Measurements from ENCODE around the gene RBMS1. TPM values are rescaled to one million over a fixed set of nuclear protein-coding genes. Genes with fewer than 3 reads are reported as not detected.

Gene RBMS1
- 65.4 and 66.8 TPM in 2 replicates for total RNA-seq (2022)
- Bru-seq, nascent RNA, result percentile 88 among the genes with signal in this experiment
- percentile 73 among the genes with signal in this experiment for BruChase-seq, experiment 1, labeled RNA remaining after a 6-hour chase
- percentile 74 among the genes with signal in this experiment for BruChase-seq, experiment 2, labeled RNA remaining after a 2-hour chase
- long read RNA-seq, full-length matches to known transcripts, result 32 of 155 reads
- long read RNA-seq, partial matches to known transcripts, result 1 of 155 reads
- long read RNA-seq, other reads (novel, unspliced or antisense), result 122 of 155 reads

- Mint-ChIP-seq H3K4me1 (ENCODE audit: insufficient read depth, unreplicated experiment) (peaks cover 12% of the 10 kb centered on the region), H3K27me3 (ENCODE audit: insufficient read depth, unreplicated experiment) (peaks cover 12% of the 10 kb centered on the region), H3K36me3 (ENCODE audit: insufficient read depth, unreplicated experiment) (no peaks in the 10 kb centered on the region), H3K27ac (ENCODE audit: low read depth, unreplicated experiment) (peak within 1 kb of the TSS; percentile 83), H3K4me3 (ENCODE audit: unreplicated experiment) (peak within 1 kb of the TSS; percentile 82), H3K9me3 (ENCODE audit: unreplicated experiment) (no peaks in the 10 kb centered on the region)
- no TSS peak for BruUV-seq (replicated peaks)
- ChIA-PET CTCF (interaction anchor here (0.7 kb wide), 3 partner anchors 33 to 672 kb away, joined by 3 to 6 read pairs (median 3); no protein-coding TSS in a partner anchor), POLR2A (interaction anchor here (0.9 to 1.9 kb wide), 9 partner anchors 11 to 384 kb away, joined by 3 to 10 read pairs (median 5); no protein-coding TSS in a partner anchor)
- DNase-seq (ENCODE audit: unreplicated experiment), result peak; percentile 57
- intact Hi-C loops (cut with micrococcal nuclease), result loop anchor here (1.0 to 10.0 kb wide), 4 partner anchors 141 to 477 kb away; no protein-coding TSS in a partner anchor
- TF ChIP-seq, protein P1, sequence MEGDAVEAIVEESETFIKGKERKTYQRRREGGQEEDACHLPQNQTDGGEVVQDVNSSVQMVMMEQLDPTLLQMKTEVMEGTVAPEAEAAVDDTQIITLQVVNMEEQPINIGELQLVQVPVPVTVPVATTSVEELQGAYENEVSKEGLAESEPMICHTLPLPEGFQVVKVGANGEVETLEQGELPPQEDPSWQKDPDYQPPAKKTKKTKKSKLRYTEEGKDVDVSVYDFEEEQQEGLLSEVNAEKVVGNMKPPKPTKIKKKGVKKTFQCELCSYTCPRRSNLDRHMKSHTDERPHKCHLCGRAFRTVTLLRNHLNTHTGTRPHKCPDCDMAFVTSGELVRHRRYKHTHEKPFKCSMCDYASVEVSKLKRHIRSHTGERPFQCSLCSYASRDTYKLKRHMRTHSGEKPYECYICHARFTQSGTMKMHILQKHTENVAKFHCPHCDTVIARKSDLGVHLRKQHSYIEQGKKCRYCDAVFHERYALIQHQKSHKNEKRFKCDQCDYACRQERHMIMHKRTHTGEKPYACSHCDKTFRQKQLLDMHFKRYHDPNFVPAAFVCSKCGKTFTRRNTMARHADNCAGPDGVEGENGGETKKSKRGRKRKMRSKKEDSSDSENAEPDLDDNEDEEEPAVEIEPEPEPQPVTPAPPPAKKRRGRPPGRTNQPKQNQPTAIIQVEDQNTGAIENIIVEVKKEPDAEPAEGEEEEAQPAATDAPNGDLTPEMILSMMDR (IDR thresholded peaks at IDR 0.05; ENCODE audit: unreplicated experiment), result no peak
Measured at GRCh38 chr2:160493227-160494028, at the start of gene RBMS1. TSS of gene RBMS1 (minus strand) at chr2:160493807. CDS start at chr2:160493363, 444 bp downstream.

- POLR2A ChIA-PET, result interaction anchor here (1.0 kb wide), 1 partner anchor 12 kb away, joined by 3 read pairs; no protein-coding TSS in a partner anchor
- no peak overlapping the region for H3K4me3 Mint-ChIP-seq (ENCODE audit: unreplicated experiment)
- BruUV-seq (replicated peaks), result no TSS peak
- H3K36me3 Mint-ChIP-seq (ENCODE audit: insufficient read depth, unreplicated experiment), result no peaks in the 10 kb centered on the region
- no peaks in the 10 kb centered on the region for H3K4me1 Mint-ChIP-seq (ENCODE audit: insufficient read depth, unreplicated experiment)
- DNase-seq (ENCODE audit: unreplicated experiment), result no peak
- peaks cover 7% of the 10 kb centered on the region for H3K9me3 Mint-ChIP-seq (ENCODE audit: unreplicated experiment)
- H3K27ac Mint-ChIP-seq (ENCODE audit: low read depth, unreplicated experiment), result no peak overlapping the region
- no peaks in the 10 kb centered on the region for H3K27me3 Mint-ChIP-seq (ENCODE audit: insufficient read depth, unreplicated experiment)
- intact Hi-C loops (cut with micrococcal nuclease), result no loop called here
- CTCF ChIA-PET, result interaction anchor here (0.7 to 1.0 kb wide), 2 partner anchors 12 to 290 kb away, joined by 3 to 5 read pairs; no protein-coding TSS in a partner anchor
- TF ChIP-seq, protein P1 (IDR thresholded peaks at IDR 0.05; ENCODE audit: unreplicated experiment), result no peak
Measured at GRCh38 chr2:160541745-160542144, 48.1 kb upstream of the RBMS1 start.

DNA sequence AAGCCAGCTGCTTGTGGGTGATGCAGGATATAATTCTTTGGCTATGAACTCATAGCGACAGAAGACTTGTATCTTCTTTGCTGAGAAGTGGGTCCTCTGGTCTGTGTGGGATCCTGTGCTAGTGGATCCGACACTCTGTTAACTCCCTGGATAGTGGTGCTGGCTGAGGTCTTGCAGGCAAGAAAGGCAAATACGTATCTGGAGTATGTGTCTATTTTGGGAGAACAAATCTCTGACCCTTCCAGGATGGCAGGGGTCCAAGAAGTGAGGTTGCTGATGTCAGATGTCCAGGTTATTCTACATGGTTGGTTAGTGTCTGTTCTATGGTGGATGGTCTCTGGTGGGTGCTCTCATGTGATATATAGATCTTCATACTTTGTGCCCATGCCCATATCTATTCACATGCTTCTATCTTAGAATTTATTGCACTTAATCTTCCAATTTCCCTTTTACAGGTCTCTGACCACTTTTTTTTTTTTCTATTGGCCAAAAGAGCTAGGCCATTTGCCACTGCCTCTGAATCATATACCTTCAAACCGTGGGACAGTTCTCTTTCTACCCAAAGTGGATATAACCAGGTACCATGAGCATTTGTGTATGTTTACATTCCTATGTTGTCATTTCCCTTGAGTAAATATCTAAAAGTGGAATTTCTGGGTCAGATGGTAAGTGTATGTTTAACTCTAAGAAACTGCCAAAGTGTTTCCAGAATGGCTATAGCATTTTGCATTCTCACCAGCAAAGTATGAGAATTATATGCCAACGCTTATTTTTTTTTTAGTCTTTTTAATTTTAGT lies 45.1 kb upstream of the RBMS1 start:
- CTCF ChIA-PET, result interaction anchor here (0.5 to 0.6 kb wide), 2 partner anchors 10 to 11 kb away, joined by 3 read pairs; no protein-coding TSS in a partner anchor
- H3K4me3 Mint-ChIP-seq (ENCODE audit: unreplicated experiment), result no peak overlapping the region
- no peaks in the 10 kb centered on the region for H3K4me1 Mint-ChIP-seq (ENCODE audit: insufficient read depth, unreplicated experiment)
- no peaks in the 10 kb centered on the region for H3K9me3 Mint-ChIP-seq (ENCODE audit: unreplicated experiment)
- H3K27ac Mint-ChIP-seq (ENCODE audit: low read depth, unreplicated experiment), result no peak overlapping the region
- POLR2A ChIA-PET, result interaction anchor here (0.6 kb wide), 1 partner anchor 293 kb away, joined by 5 read pairs; no protein-coding TSS in a partner anchor
- intact Hi-C loops (cut with micrococcal nuclease), result no loop called here
- BruUV-seq (replicated peaks), result no TSS peak
- no peaks in the 10 kb centered on the region for H3K36me3 Mint-ChIP-seq (ENCODE audit: insufficient read depth, unreplicated experiment)
- DNase-seq (ENCODE audit: unreplicated experiment), result no peak
- H3K27me3 Mint-ChIP-seq (ENCODE audit: insufficient read depth, unreplicated experiment), result no peaks in the 10 kb centered on the region
- TF ChIP-seq, protein P1 (IDR thresholded peaks at IDR 0.05; ENCODE audit: unreplicated experiment), result no peak
